IPS DF 6.9 (cell line): ENCODE data around the gene CANT1.

ENCODE experiments used
- DNase-seq: peaks from one replicate; pipeline ENCODE4 v3.0.0-alpha.2; 2013; ENCODE audit warnings: low read depth, low spot score
- H3K27ac ChIP-seq: one replicate; pipeline ENCODE4 v1.5.1; 2013; ENCODE audit warnings: low read length, control low read depth
- H3K27me3 ChIP-seq: 2 replicates; pipeline ENCODE4 v1.6.1; 2013; ENCODE audit warnings: mild to moderate bottlenecking, low read length; ENCODE audit not compliant: control insufficient read depth, insufficient read depth
- H3K36me3 ChIP-seq: 2 replicates; pipeline ENCODE4 v1.6.1; 2013; ENCODE audit warnings: low read length; ENCODE audit not compliant: control insufficient read depth, insufficient read depth
- H3K4me1 ChIP-seq: 2 replicates; pipeline ENCODE4 v1.6.1; 2013; ENCODE audit warnings: low read length; ENCODE audit not compliant: control insufficient read depth, insufficient read depth
- H3K4me3 ChIP-seq: 2 replicates; pipeline ENCODE4 v1.5.1; 2013; ENCODE audit warnings: mild to moderate bottlenecking, low read length
- H3K9me3 ChIP-seq: 2 replicates; pipeline ENCODE4 v1.6.1; 2013; ENCODE audit warnings: low read length, inconsistent platforms; ENCODE audit not compliant: control insufficient read depth, insufficient read depth
- WGBS: extraction: QIAGEN DNeasy Blood & Tissue Kit; methylation state at CpG from one replicate; pipeline ENCODE4 v1.1.7; 2013; ENCODE audit warnings: mixed read lengths, missing lambda C conversion rate; ENCODE audit not compliant: insufficient read length, insufficient coverage; 5-methylcytosine and 5-hydroxymethylcytosine counted together

CANT1 gene

GRCh38 chr17:79043191-79043930, 33.8 kb upstream of the CANT1 start:
- Histone ChIP-seq H3K36me3 (no peaks in the 10 kb centered on the region; the same call in 1 of the 2 replicates), H3K27me3 (no peaks in the 10 kb centered on the region), H3K27ac (no peak overlapping the region), H3K4me1 (no peaks in the 10 kb centered on the region), H3K4me3 (no peak overlapping the region), H3K9me3 (no peaks in the 10 kb centered on the region)
- no peak for DNase-seq
- WGBS, result no CpG with 5 or more reads among the region's 10 CpGs

GRCh38 chr17:79042421-79043190, 33.0 kb upstream of the CANT1 start:
- H3K27ac ChIP-seq, result no peak overlapping the region
- H3K36me3 ChIP-seq, result no peaks in the 10 kb centered on the region
- no CpG with 5 or more reads among the region's 13 CpGs for WGBS
- DNase-seq, result peak; percentile 58
- no peaks in the 10 kb centered on the region for H3K4me1 ChIP-seq
- no peaks in the 10 kb centered on the region for H3K9me3 ChIP-seq
- no peaks in the 10 kb centered on the region for H3K27me3 ChIP-seq
- no peak overlapping the region for H3K4me3 ChIP-seq

- WGBS, result no CpG with 5 or more reads among the region's 29 CpGs
- Histone ChIP-seq H3K9me3 (no peaks in the 10 kb centered on the region), H3K27ac (no peak overlapping the region), H3K27me3 (no peaks in the 10 kb centered on the region), H3K36me3 (no peaks in the 10 kb centered on the region), H3K4me1 (no peaks in the 10 kb centered on the region), H3K4me3 (no peak overlapping the region)
- DNase-seq, result no peak
These were observed 32.3 kb upstream of the CANT1 start for GRCh38 chr17:79041723-79042420.

- no peak overlapping the region for H3K4me3 ChIP-seq
- H3K27ac ChIP-seq, result no peak overlapping the region
- no peak for DNase-seq
- no peaks in the 10 kb centered on the region for H3K4me1 ChIP-seq
- no peaks in the 10 kb centered on the region for H3K36me3 ChIP-seq
- H3K9me3 ChIP-seq, result no peaks in the 10 kb centered on the region
- no peaks in the 10 kb centered on the region for H3K27me3 ChIP-seq
- no CpG with 5 or more reads among the region's 13 CpGs for WGBS
These were observed 31.5 kb upstream of the CANT1 start for GRCh38 chr17:79041041-79041570.

- Histone ChIP-seq H3K9me3 (no peaks in the 10 kb centered on the region), H3K36me3 (no peaks in the 10 kb centered on the region), H3K27me3 (no peaks in the 10 kb centered on the region), H3K4me1 (no peaks in the 10 kb centered on the region), H3K4me3 (no peak overlapping the region), H3K27ac (no peak overlapping the region)
- DNase-seq, result no peak
- no CpG with 5 or more reads among the region's 6 CpGs for WGBS
These were observed 30.3 kb upstream of the CANT1 start for GRCh38 chr17:79039886-79040285.

- no peak overlapping the region for H3K27ac ChIP-seq
- no peaks in the 10 kb centered on the region for H3K36me3 ChIP-seq
- H3K4me1 ChIP-seq, result no peaks in the 10 kb centered on the region
- no peak overlapping the region for H3K4me3 ChIP-seq
- no peak for DNase-seq
- H3K27me3 ChIP-seq, result no peaks in the 10 kb centered on the region
- H3K9me3 ChIP-seq, result no peaks in the 10 kb centered on the region
- no CpG with 5 or more reads among the region's 8 CpGs for WGBS
These were observed 29.6 kb upstream of the CANT1 start for GRCh38 chr17:79039171-79039570.

GRCh38 chr17:79038545-79039135, 29.1 kb upstream of the CANT1 start:
- DNase-seq, result no peak
- no peaks in the 10 kb centered on the region for H3K27me3 ChIP-seq
- no peaks in the 10 kb centered on the region for H3K9me3 ChIP-seq
- no peak overlapping the region for H3K4me3 ChIP-seq
- H3K36me3 ChIP-seq, result no peaks in the 10 kb centered on the region
- no CpG with 5 or more reads among the region's 8 CpGs for WGBS
- no peak overlapping the region for H3K27ac ChIP-seq
- no peaks in the 10 kb centered on the region for H3K4me1 ChIP-seq

- Histone ChIP-seq H3K27me3 (no peaks in the 10 kb centered on the region), H3K4me3 (no peak overlapping the region), H3K4me1 (no peaks in the 10 kb centered on the region), H3K27ac (no peak overlapping the region), H3K36me3 (no peaks in the 10 kb centered on the region), H3K9me3 (no peaks in the 10 kb centered on the region)
- no peak for DNase-seq
- WGBS, result no CpG with 5 or more reads among the region's 3 CpGs
These were observed 27.0 kb upstream of the CANT1 start for GRCh38 chr17:79036596-79036995.

GRCh38 chr17:79036181-79036580, 26.6 kb upstream of the CANT1 start:
- no peaks in the 10 kb centered on the region for H3K27me3 ChIP-seq
- H3K4me3 ChIP-seq, result no peak overlapping the region
- no peaks in the 10 kb centered on the region for H3K36me3 ChIP-seq
- H3K27ac ChIP-seq, result no peak overlapping the region
- DNase-seq, result no peak
- H3K4me1 ChIP-seq, result no peaks in the 10 kb centered on the region
- WGBS, result no CpG with 5 or more reads among the region's 6 CpGs
- H3K9me3 ChIP-seq, result no peaks in the 10 kb centered on the region

GRCh38 chr17:79035686-79036085, 26.1 kb upstream of the CANT1 start:
- no peak overlapping the region for H3K27ac ChIP-seq
- H3K9me3 ChIP-seq, result no peaks in the 10 kb centered on the region
- no peaks in the 10 kb centered on the region for H3K36me3 ChIP-seq
- no peak overlapping the region for H3K4me3 ChIP-seq
- no peak for DNase-seq
- no peaks in the 10 kb centered on the region for H3K27me3 ChIP-seq
- H3K4me1 ChIP-seq, result no peaks in the 10 kb centered on the region
- WGBS, result no CpG with 5 or more reads among the region's 6 CpGs
